Ovary (tissue), 9 donors: ENCODE data around the gene BLOC1S4. TPM values are rescaled to one million over a fixed set of nuclear protein-coding genes. Genes with fewer than 3 reads are reported as not detected.
A peak's percentile ranks its signal among the peaks of the same experiment; 100 is the strongest.

Experiments
- DNase-seq, 5 donors: peaks; one replicate each; pipeline ENCODE4 v3.0.0-alpha.2; 2019 to 2020
- H3K27ac ChIP-seq, 2 donors: fragments of 200-600 bp; one replicate each; pipeline versions ENCODE4 v1.5.1 to v1.8.0; 2019 to 2022
- H3K27me3 ChIP-seq: fragments of 200-600 bp; one replicate; pipeline ENCODE4 v1.8.0; 2022
- H3K36me3 ChIP-seq: fragments of 200-600 bp; sonication (generic); one replicate; pipeline ENCODE4 v1.5.1; 2019
- H3K4me1 ChIP-seq: one replicate; pipeline ENCODE4 v1.8.1; 2013; ENCODE audit warnings: mild to moderate bottlenecking, moderate library complexity; ENCODE audit not compliant: insufficient read depth
- H3K4me3 ChIP-seq: fragments of 200-600 bp; sonication (generic); one replicate; pipeline ENCODE4 v1.5.1; 2017
- H3K9me3 ChIP-seq, 2 donors: fragments of 200-600 bp in 1 of 2; sonication (generic) in 1 of 2; one replicate each; pipeline versions ENCODE4 v1.5.1 to v1.8.1; 2013 to 2019; ENCODE audit warnings: mild to moderate bottlenecking in 1 of 2, moderate library complexity in 1 of 2
- EP300 ChIP-seq: sonication (generic); formaldehyde crosslinking; IDR thresholded peaks from one replicate; pipeline ENCODE4 v1.6.1; 2017; ENCODE audit warnings: antibody characterized with exemption
- POLR2A ChIP-seq: fragments of 450-650 bp; IDR thresholded peaks from one replicate; pipeline ENCODE4 v1.6.1; 2017; ENCODE audit warnings: antibody characterized with exemption, mild to moderate bottlenecking, moderate library complexity
- WGBS, 3 donors: extraction: QIAGEN DNeasy Blood & Tissue Kit in 1 of 3; methylation state at CpG; one replicate each; pipeline versions ENCODE4 v1.1.5 to v1.1.7; 2013 to 2017; 5-methylcytosine and 5-hydroxymethylcytosine counted together
- intact Hi-C, 4 donors: fragments of 100-400 bp; cut with DNase I; formaldehyde crosslinking; loops; one replicate each; pipeline versions ENCODE4 v1.11.0 to v1.15.1; 2022 to 2023
- polyA plus RNA-seq, 2 donors: library from polyadenylated mRNA; stranded (reverse); fragments of 200-250 nt in 1 of 2; fragments of 350-450 nt in 1 of 2; fragmentation: Illumina TruSeq in 1 of 2; extraction: RNeasy Lipid Tissue Mini Kit (QIAGEN cat#74804) in 1 of 2; gene quantifications; one replicate each; pipeline ENCODE4 v1.2.3, GENCODE V29; 2013 to 2014
- total RNA-seq, 7 donors: library from RNA; depleted of rRNA in 2 of 7; stranded (reverse); fragments of >200 nt in 2 of 7; fragmentation: NEBNext Ultra II Directional in 3 of 7; extraction: Animal tissue kit (Norgen Biotek cat#: 25700) in 3 of 7; gene quantifications; one replicate each; pipeline versions ENCODE4 v1.1.0 to v1.2.4, GENCODE V29; 2016 to 2023
- TF ChIP-seq, protein P1 (sequence below), 3 donors: fragments of 450-650 bp in 2 of 3; fragments of 200-600 bp in 1 of 3; IDR thresholded peaks; one replicate each; pipeline versions ENCODE4 v1.5.1 to v1.8.0; 2016 to 2022; ENCODE audit warnings: antibody characterized with exemption in 3 of 3, mild to moderate bottlenecking in 1 of 3
- donor health status: DM: no; HTN: no; CAD: no; lungs with moderate emphysema.
- donor health status: DM: no; HTN: no; CAD: no.
- donor health status: Bipolar disorder and iron deficiency.
- donor health status: DM: yes; HTN: yes; CAD: no.
- donor health status: DM: no; HTN: no; CAD: no.
- donor health status: DM: yes; HTN: yes; CAD: no.

BLOC1S4 gene
- total and polyA plus RNA-seq, 9 donors = 8.8 to 26.9 (median 16.9) TPM

DNA sequence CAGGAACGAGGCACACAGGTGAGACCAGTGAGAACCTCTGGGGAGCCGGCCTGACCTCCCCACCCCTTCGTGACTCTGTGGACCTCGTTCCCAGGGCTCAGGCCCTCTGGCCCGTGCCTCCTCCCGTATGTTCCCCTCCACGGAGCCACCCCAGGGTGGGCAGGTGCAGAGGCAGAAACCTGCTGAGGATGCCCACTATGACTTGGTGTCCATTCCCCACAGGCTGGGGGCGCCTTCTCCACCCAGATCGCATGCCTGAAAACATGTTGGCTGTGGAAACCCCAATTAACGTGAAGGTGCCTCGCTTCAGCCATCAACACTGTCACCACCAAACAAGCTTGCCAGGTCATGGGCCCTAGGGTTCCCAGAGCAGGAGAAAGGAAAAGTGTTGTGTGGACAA is 27.0 kb downstream of the BLOC1S4 start:
- H3K36me3 ChIP-seq = no peaks in the 10 kb centered on the region
- no peak for DNase-seq
- H3K4me1 ChIP-seq = peaks cover 2% of the 10 kb centered on the region
- intact Hi-C loops = no loop called here
- H3K27ac ChIP-seq = no peak overlapping the region
- H3K27me3 ChIP-seq = no peaks in the 10 kb centered on the region
- H3K9me3 ChIP-seq = no peaks in the 10 kb centered on the region
- TF ChIP-seq EP300 (no peak), POLR2A (no peak)
- WGBS, 3 donors = 77 to 81% (median 80%) methylated on average over 11 of the region's 11 CpGs
- no peak overlapping the region for H3K4me3 ChIP-seq

DNA sequence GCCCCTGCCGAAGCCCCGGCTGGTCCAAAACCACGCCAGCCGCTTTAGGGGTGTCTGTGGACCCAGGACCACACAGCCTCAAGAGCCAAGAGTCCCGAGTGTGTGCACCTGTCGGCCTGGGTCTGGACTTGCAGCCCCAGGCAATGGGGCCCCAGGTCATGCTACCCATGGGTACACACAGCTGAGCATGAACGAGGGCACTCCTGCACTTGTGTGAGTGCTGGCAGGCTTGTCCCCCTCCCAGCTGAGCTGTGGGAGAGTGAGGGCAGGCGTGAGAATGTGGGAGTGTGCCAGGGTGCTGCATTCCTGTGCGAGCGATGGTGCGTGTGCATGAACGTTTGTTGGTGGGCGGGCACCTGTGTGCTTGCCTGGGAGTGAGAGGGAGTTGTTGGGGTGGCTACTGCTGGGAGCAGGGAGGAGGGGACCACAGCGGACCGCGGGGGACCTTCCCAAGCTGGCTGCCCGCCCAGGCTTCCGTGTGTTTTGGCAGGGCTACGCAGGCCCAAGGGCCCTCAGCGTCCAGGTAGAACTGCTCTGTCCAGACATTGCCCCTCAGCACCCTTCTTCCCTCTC is 30.8 kb downstream of the BLOC1S4 start:
- intact Hi-C loops = no loop called here
- no peak overlapping the region for H3K27ac ChIP-seq
- 25 to 31% (median 30%) methylated on average over 20 of the region's 20 CpGs for WGBS, 3 donors

DNA sequence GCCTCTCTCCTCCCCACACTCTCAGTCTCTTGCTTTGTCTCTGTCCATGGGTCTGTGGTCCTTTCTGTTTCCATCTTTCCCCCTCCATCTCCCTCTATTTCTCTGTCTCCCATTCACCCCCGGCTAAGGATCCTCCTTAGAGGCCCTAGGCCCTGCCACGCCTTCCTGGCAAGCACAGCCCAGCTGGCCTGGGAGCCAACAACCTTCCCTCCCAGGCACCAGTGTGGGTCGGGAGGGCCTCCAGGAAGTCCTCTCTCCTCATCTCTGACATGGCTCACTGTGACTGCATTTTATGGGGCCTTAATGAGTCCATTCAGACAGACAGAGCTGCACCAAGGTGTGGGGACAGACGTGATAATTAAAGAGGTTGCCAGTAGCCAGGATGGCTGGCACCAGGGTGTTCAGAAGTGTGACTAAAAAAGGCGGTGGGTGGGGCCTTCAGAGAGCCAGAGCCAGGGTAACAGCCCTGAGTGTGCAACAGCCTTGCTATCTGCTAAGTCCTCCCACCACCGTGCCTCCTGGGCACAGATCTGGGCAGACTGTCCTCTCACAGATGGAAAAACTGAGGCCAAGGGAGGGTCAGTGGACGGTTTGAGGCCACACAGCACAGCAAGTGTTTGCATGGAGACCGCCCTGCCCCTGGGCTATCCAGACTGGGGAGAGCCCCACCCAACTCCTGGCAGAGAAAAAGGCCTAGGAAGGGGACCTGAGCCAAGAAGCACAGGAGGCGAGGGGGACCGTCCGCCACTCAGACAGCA is 31.5 kb downstream of the BLOC1S4 start:
- 59 to 68% (median 62%) methylated on average over 11 of the region's 11 CpGs for WGBS, 3 donors
- no peaks in the 10 kb centered on the region for H3K36me3 ChIP-seq
- no peaks in the 10 kb centered on the region for H3K27me3 ChIP-seq
- H3K4me3 ChIP-seq = no peak overlapping the region
- TF ChIP-seq POLR2A (no peak), EP300 (no peak)
- TF ChIP-seq, protein P1, sequence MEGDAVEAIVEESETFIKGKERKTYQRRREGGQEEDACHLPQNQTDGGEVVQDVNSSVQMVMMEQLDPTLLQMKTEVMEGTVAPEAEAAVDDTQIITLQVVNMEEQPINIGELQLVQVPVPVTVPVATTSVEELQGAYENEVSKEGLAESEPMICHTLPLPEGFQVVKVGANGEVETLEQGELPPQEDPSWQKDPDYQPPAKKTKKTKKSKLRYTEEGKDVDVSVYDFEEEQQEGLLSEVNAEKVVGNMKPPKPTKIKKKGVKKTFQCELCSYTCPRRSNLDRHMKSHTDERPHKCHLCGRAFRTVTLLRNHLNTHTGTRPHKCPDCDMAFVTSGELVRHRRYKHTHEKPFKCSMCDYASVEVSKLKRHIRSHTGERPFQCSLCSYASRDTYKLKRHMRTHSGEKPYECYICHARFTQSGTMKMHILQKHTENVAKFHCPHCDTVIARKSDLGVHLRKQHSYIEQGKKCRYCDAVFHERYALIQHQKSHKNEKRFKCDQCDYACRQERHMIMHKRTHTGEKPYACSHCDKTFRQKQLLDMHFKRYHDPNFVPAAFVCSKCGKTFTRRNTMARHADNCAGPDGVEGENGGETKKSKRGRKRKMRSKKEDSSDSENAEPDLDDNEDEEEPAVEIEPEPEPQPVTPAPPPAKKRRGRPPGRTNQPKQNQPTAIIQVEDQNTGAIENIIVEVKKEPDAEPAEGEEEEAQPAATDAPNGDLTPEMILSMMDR (IDR thresholded peaks at IDR 0.05) = no peak
- no peak for DNase-seq
- H3K9me3 ChIP-seq = no peaks in the 10 kb centered on the region
- no peak overlapping the region for H3K27ac ChIP-seq
- H3K4me1 ChIP-seq = peaks cover 2% of the 10 kb centered on the region
- intact Hi-C loops = no loop called here

More for the DNA sequence above, 30.8 kb downstream of the BLOC1S4 start:
- Histone ChIP-seq H3K9me3 (no peaks in the 10 kb centered on the region), H3K36me3 (no peaks in the 10 kb centered on the region), H3K27me3 (no peaks in the 10 kb centered on the region), H3K4me3 (no peak overlapping the region), H3K4me1 (peaks cover 2% of the 10 kb centered on the region)
- DNase-seq = peak in 1 of 5 donors; percentile 56
- TF ChIP-seq, protein P1 (IDR thresholded peaks at IDR 0.05) = no peak
- TF ChIP-seq EP300 (no peak), POLR2A (no peak)

DNA sequence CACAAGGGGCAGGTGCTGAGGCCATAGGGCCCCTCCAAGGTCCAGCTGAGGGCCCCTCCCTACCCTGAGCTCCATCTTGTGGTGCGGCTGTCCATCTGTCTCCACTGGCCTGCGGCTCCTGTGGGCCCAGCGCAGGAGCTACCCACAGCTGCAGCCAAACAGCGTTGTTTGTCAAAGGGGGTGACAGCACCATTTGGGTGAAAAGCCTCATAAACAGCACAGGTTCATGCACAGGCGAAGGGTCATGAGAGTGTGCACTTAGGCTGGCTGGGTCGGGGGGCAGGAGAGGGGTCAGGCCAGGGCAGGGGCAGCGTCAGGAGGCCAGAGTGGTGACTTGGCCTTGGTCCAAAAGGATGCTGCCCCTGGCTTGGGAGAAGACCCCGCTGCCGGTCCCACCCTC is 32.3 kb downstream of the BLOC1S4 start:
- Histone ChIP-seq H3K36me3 (no peaks in the 10 kb centered on the region), H3K4me3 (no peak overlapping the region), H3K9me3 (no peaks in the 10 kb centered on the region), H3K27ac (no peak overlapping the region), H3K4me1 (peaks cover 2% of the 10 kb centered on the region), H3K27me3 (no peaks in the 10 kb centered on the region)
- no peak for DNase-seq
- TF ChIP-seq EP300 = no peak
- TF ChIP-seq, protein P1 (IDR thresholded peaks at IDR 0.05) = no peak
- no peak for TF ChIP-seq POLR2A
- intact Hi-C loops = no loop called here
- WGBS, 3 donors = 78 to 90% (median 81%) methylated on average over 9 of the region's 9 CpGs
